ENCODE data around the gene UBA1.

DNA sequence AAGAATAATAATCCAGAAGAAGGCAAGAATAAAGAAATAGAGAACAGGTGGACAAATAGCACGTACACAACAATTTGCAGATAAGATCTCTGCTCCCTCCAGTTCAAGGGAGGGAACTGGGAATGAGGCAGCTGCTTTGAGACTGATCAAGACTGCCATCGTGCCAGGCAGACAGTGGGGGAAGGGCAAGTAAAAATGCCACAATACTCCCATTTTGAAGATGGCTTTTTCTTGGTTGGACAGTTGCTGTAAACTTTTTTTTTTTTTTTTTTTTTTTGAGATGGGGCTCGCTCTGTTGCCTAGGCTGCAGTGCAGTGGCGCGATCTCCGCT, 56.4 kb downstream of the UBA1 start:
- TF ChIP-seq EZH2 (IDR thresholded peaks at IDR 0.05) (no peak), POLR2AphosphoS5 (IDR thresholded peaks at IDR 0.05; ENCODE audit: borderline replicate concordance, low read depth, low read length) (no peak)

Data from SK-N-MC (cell line).